ENCODE measurements around the gene TNRC6B.

Gene TNRC6B

DNA sequence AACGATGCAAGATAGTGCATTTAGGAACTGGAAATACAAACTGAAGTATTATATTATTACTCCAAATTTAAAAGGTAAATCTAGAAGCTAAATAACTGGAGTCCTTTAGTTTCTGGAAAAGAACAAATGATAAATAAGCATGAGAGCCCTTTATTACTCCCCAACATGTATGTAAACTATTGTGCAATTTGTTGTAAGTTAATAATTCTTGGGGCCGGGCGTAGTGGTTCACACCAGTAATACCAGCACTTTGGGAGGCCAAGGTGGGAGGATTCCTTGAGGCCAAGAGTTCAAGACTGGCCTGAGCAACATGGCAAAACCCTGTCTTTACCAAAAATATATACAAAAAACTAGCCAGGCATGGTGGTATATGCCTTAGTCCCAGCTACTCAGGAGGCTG is 203.7 kb downstream of the TNRC6B start:
- Histone ChIP-seq H3K4me3 (ENCODE audit: low read depth, low read length, poor library complexity, severe bottlenecking) (no peak overlapping the region), H3K9me3 (ENCODE audit: low read length) (no peaks in the 10 kb centered on the region), H3K9me2 (ENCODE audit: low read depth, low read length) (no peaks in the 10 kb centered on the region), H3K79me2 (ENCODE audit: insufficient read depth, low read length) (peaks cover 76% of the 10 kb centered on the region), H4K20me1 (ENCODE audit: insufficient read depth, low read length) (no peaks in the 10 kb centered on the region), H3K4me1 (ENCODE audit: insufficient read depth, low read length, severe bottlenecking) (peaks cover 78% of the 10 kb centered on the region), H3K36me3 (ENCODE audit: insufficient read depth, low read length) (peaks cover 14% of the 10 kb centered on the region), H3K27me3 (ENCODE audit: insufficient read depth, low read length) (no peaks in the 10 kb centered on the region), H3K4me2 (ENCODE audit: low read length) (no peak overlapping the region), H2AFZ (ENCODE audit: low read length) (no peak overlapping the region), H3K27ac (ENCODE audit: low read depth, low read length, poor library complexity, severe bottlenecking) (peak overlapping the region; percentile 67), H3K9ac (ENCODE audit: low read length) (no peak overlapping the region), H3F3A (ENCODE audit: insufficient read depth, low read length) (peaks cover 1% of the 10 kb centered on the region; the same call in 1 of the 2 replicates)
- TF ChIP-seq EZH2 (IDR thresholded peaks at IDR 0.05; ENCODE audit: borderline replicate concordance, low read length), result no peak
- TF ChIP-seq, protein P1, sequence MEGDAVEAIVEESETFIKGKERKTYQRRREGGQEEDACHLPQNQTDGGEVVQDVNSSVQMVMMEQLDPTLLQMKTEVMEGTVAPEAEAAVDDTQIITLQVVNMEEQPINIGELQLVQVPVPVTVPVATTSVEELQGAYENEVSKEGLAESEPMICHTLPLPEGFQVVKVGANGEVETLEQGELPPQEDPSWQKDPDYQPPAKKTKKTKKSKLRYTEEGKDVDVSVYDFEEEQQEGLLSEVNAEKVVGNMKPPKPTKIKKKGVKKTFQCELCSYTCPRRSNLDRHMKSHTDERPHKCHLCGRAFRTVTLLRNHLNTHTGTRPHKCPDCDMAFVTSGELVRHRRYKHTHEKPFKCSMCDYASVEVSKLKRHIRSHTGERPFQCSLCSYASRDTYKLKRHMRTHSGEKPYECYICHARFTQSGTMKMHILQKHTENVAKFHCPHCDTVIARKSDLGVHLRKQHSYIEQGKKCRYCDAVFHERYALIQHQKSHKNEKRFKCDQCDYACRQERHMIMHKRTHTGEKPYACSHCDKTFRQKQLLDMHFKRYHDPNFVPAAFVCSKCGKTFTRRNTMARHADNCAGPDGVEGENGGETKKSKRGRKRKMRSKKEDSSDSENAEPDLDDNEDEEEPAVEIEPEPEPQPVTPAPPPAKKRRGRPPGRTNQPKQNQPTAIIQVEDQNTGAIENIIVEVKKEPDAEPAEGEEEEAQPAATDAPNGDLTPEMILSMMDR (IDR thresholded peaks at IDR 0.05; ENCODE audit: low read length), result no peak

DNA sequence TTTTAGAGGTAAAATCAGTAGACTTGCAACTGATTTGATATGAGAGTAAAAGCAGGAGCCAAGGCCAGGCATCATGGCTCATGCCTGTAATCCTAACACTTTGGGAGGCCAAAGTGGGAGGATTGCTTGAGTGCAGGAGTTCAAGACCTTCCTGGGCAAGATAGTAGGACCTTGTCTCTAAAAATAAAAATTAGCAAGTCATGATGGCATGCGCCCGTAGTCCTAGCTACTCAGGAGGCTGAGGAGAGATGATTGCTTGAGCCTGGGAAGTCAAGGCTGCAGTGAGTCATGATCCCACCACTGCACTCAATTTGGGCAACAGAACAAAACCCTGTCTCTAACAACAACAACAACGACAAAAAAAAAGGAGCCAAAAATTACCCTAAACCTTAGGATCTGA is 206.2 kb downstream of the TNRC6B start:
- Histone ChIP-seq H3K9me2 (ENCODE audit: low read depth, low read length) (no peaks in the 10 kb centered on the region), H3F3A (ENCODE audit: insufficient read depth, low read length) (no peaks in the 10 kb centered on the region), H3K4me3 (ENCODE audit: low read depth, low read length, poor library complexity, severe bottlenecking) (no peak overlapping the region), H3K9me3 (ENCODE audit: low read length) (no peaks in the 10 kb centered on the region), H3K27me3 (ENCODE audit: insufficient read depth, low read length) (no peaks in the 10 kb centered on the region), H4K20me1 (ENCODE audit: insufficient read depth, low read length) (no peaks in the 10 kb centered on the region), H3K27ac (ENCODE audit: low read depth, low read length, poor library complexity, severe bottlenecking) (peak overlapping the region; percentile 67), H3K9ac (ENCODE audit: low read length) (no peak overlapping the region), H3K4me1 (ENCODE audit: insufficient read depth, low read length, severe bottlenecking) (peaks cover 54% of the 10 kb centered on the region), H3K4me2 (ENCODE audit: low read length) (no peak overlapping the region), H3K36me3 (ENCODE audit: insufficient read depth, low read length) (peaks cover 22% of the 10 kb centered on the region), H2AFZ (ENCODE audit: low read length) (no peak overlapping the region), H3K79me2 (ENCODE audit: insufficient read depth, low read length) (peaks cover 66% of the 10 kb centered on the region)
- TF ChIP-seq EZH2 (IDR thresholded peaks at IDR 0.05; ENCODE audit: borderline replicate concordance, low read length), result no peak
- TF ChIP-seq, protein P1 (IDR thresholded peaks at IDR 0.05; ENCODE audit: low read length), result no peak

DNA sequence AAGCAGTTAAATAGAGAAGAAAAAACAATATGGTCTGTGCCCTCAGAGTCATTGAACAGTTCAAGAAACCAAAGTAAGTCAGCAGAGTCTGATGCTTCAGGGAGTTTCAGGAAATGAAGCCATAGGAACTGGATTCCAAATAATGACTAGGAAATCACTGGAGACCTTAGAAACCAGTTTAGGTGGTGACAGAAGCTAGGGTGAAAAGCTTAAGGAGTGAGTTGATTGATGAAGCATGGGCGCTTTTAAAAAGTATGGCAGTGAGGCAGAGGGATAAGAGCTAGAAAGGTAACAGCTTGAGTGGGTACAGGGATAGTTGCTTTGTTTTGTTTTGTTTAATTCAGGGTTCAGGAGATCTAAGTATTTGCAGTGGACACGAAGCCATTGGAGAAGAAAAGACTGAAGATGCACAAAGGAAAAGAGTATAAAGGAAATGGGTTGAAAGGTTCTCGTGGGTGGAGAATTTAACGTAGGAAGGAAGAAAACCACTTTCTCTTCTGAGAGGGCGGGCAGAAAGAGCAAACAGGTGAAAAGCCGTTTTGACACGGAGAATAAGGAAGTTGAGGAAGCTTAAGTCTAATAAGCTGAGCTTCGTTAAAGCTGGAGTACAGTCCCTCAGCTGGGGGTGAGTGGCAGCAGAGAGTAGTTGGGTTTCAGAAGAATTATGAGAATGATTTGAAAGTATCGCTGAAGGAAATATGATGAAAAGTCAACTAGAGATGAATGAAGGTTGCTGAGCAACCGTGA is 207.5 kb downstream of the TNRC6B start:
- Histone ChIP-seq H3K27ac (ENCODE audit: low read depth, low read length, poor library complexity, severe bottlenecking) (peak overlapping the region; percentile 83), H3K9ac (ENCODE audit: low read length) (peak overlapping the region; percentile 41), H4K20me1 (ENCODE audit: insufficient read depth, low read length) (no peaks in the 10 kb centered on the region), H2AFZ (ENCODE audit: low read length) (no peak overlapping the region), H3K9me2 (ENCODE audit: low read depth, low read length) (no peaks in the 10 kb centered on the region), H3K4me1 (ENCODE audit: insufficient read depth, low read length, severe bottlenecking) (peaks cover 49% of the 10 kb centered on the region), H3K4me3 (ENCODE audit: low read depth, low read length, poor library complexity, severe bottlenecking) (peak overlapping the region; percentile 49), H3K79me2 (ENCODE audit: insufficient read depth, low read length) (peaks cover 53% of the 10 kb centered on the region), H3K9me3 (ENCODE audit: low read length) (no peaks in the 10 kb centered on the region), H3K36me3 (ENCODE audit: insufficient read depth, low read length) (peaks cover 24% of the 10 kb centered on the region), H3K4me2 (ENCODE audit: low read length) (peak overlapping the region; percentile 72), H3F3A (ENCODE audit: insufficient read depth, low read length) (no peaks in the 10 kb centered on the region), H3K27me3 (ENCODE audit: insufficient read depth, low read length) (no peaks in the 10 kb centered on the region)
- TF ChIP-seq EZH2 (IDR thresholded peaks at IDR 0.05; ENCODE audit: borderline replicate concordance, low read length), result no peak
- TF ChIP-seq, protein P1 (IDR thresholded peaks at IDR 0.05; ENCODE audit: low read length), result no peak

Measured in OCI-LY1 (cell line).